Measurements from ENCODE around the gene KCNK18.

KCNK18 gene

GRCh38 chr10:117197189-117197588 lies at the start of gene KCNK18:
Gene KCNK18, plus strand, starts transcription at chr10:117197489. Its CDS starts 0 bp downstream, at chr10:117197489.
- no peak for TF ChIP-seq CTCF (IDR thresholded peaks at IDR 0.05; ENCODE audit: borderline replicate concordance, control extremely low read depth, extremely low read depth, insufficient read depth, missing control alignments)
- DNase-seq (ENCODE audit: low spot score) = no peak
- in situ Hi-C loops (cut with MboI; ENCODE audit: low sequenced_read_pairs, unreplicated experiment) = no loop called here

DNA sequence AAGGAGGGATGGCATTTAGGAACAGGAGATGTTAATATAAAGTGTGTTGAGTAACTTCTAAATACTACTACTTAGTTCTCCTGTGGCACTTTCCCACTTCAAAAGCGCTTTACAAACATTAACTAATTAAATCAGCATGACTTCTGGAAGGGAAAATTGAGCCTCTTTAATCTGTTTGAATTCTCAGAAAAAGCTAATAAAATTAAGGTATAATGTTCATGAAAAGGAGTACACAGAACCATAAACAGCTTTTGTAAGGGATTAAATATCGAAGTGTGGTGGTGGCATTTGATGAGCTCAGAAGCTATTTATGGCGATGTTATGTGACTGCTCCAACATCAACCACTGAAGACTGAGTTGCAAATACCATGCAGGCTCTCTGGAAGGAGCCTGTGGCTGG lies 49.0 kb upstream of the KCNK18 start:
- no peak for TF ChIP-seq CTCF (IDR thresholded peaks at IDR 0.05; ENCODE audit: borderline replicate concordance, control extremely low read depth, extremely low read depth, insufficient read depth, missing control alignments)
- DNase-seq (ENCODE audit: low spot score) = no peak
- in situ Hi-C loops (cut with MboI; ENCODE audit: low sequenced_read_pairs, unreplicated experiment) = no loop called here

GRCh38 chr10:117152668-117153067 lies 44.6 kb upstream of the KCNK18 start:
- in situ Hi-C loops (cut with MboI; ENCODE audit: low sequenced_read_pairs, unreplicated experiment) = no loop called here
- no peak for DNase-seq (ENCODE audit: low spot score)
- TF ChIP-seq CTCF (IDR thresholded peaks at IDR 0.05; ENCODE audit: borderline replicate concordance, control extremely low read depth, extremely low read depth, insufficient read depth, missing control alignments) = no peak

DNA sequence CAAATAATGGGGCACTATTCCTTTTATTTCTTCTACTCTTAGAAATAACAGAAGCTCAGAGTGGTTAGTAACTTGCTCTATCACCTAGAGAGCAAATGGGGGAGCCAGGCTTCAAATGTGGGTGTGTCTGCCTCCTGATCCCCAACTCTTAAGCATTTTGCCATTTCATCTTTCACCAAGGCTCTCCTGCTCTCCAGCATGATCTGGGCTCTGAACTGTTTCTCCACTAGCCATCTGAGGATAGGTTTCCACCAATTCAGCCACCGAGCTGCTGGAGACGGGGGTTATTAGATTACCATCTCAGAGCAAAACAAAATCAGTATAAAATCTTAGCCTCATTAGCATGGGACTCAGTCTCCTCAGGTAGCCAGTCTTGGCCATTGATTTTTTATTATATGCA lies 39.0 kb upstream of the KCNK18 start:
- in situ Hi-C loops (cut with MboI; ENCODE audit: low sequenced_read_pairs, unreplicated experiment) = no loop called here
- DNase-seq (ENCODE audit: low spot score) = no peak
- no peak for TF ChIP-seq CTCF (IDR thresholded peaks at IDR 0.05; ENCODE audit: borderline replicate concordance, control extremely low read depth, extremely low read depth, insufficient read depth, missing control alignments)

GRCh38 chr10:117159390-117159789 lies 37.9 kb upstream of the KCNK18 start:
- in situ Hi-C loops (cut with MboI; ENCODE audit: low sequenced_read_pairs, unreplicated experiment) = no loop called here
- DNase-seq (ENCODE audit: low spot score) = no peak
- TF ChIP-seq CTCF (IDR thresholded peaks at IDR 0.05; ENCODE audit: borderline replicate concordance, control extremely low read depth, extremely low read depth, insufficient read depth, missing control alignments) = no peak

DNA sequence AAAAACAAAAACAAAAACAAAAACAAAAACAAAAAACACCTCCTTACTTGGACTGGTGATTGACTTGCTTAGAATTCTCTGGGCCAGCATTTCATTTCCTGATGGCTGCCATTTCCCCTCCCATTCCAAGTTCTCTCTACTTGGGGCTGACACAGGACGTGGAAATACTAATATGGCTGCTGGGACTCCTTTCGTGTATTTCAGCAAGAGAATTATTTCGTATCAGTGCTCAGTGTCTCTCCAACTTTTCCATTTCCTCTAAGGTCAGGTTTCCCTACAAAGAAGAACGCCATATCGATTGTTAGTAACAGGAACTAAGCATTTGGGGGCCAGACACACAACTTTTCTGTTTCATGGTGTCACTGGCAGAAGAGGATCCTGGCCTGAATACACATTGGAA lies 36.7 kb upstream of the KCNK18 start:
- in situ Hi-C loops (cut with MboI; ENCODE audit: low sequenced_read_pairs, unreplicated experiment) = no loop called here
- no peak for TF ChIP-seq CTCF (IDR thresholded peaks at IDR 0.05; ENCODE audit: borderline replicate concordance, control extremely low read depth, extremely low read depth, insufficient read depth, missing control alignments)
- DNase-seq (ENCODE audit: low spot score) = no peak

Data from GM13976 (cell line).